Stimulated activated CD8-positive, alpha-beta memory T cell treated with anti-CD3 and anti-CD28 coated beads, Interleukin-15, amount 100 ng/mL, for 24 hours (primary cell): ENCODE data around the gene MGAT5.

Source experiments
- DNase-seq: peaks from one replicate; pipeline ENCODE4 v3.0.0-alpha.2; 2020; ENCODE audit warnings: low read depth

MGAT5 gene

GRCh38 chr2:134421556-134422328 is 167.9 kb downstream of the MGAT5 start:
- DNase-seq: no peak

- no peak for DNase-seq
These were observed 172.0 kb downstream of the MGAT5 start for GRCh38 chr2:134425724-134426496.

- no peak for DNase-seq
These were observed 172.8 kb downstream of the MGAT5 start for GRCh38 chr2:134426721-134427120.

GRCh38 chr2:134429886-134430285 is 176.0 kb downstream of the MGAT5 start:
- no peak for DNase-seq

GRCh38 chr2:134431838-134432434 is 178.1 kb downstream of the MGAT5 start:
- DNase-seq: no peak

- no peak for DNase-seq
These were observed 178.6 kb downstream of the MGAT5 start for GRCh38 chr2:134432435-134432883.

GRCh38 chr2:134433469-134433868 is 179.6 kb downstream of the MGAT5 start:
- no peak for DNase-seq

GRCh38 chr2:134433979-134434378 is 180.1 kb downstream of the MGAT5 start:
- no peak for DNase-seq

- no peak for DNase-seq
These were observed 181.6 kb downstream of the MGAT5 start for GRCh38 chr2:134435505-134435904.

- DNase-seq: no peak
These were observed 182.1 kb downstream of the MGAT5 start for GRCh38 chr2:134435936-134436335.

- DNase-seq: no peak
These were observed 182.8 kb downstream of the MGAT5 start for GRCh38 chr2:134436706-134437105.

GRCh38 chr2:134438371-134438770 is 184.5 kb downstream of the MGAT5 start:
- no peak for DNase-seq

- DNase-seq: no peak
These were observed 186.6 kb downstream of the MGAT5 start for GRCh38 chr2:134440336-134440909.

- no peak for DNase-seq
These were observed 187.4 kb downstream of the MGAT5 start for GRCh38 chr2:134441153-134441863.

GRCh38 chr2:134443814-134444480 is 190.1 kb downstream of the MGAT5 start:
- DNase-seq: no peak

GRCh38 chr2:134445116-134445515 is 191.2 kb downstream of the MGAT5 start:
- DNase-seq: no peak

- no peak for DNase-seq
These were observed 192.1 kb downstream of the MGAT5 start for GRCh38 chr2:134445985-134446382.

- DNase-seq: no peak
These were observed 192.6 kb downstream of the MGAT5 start for GRCh38 chr2:134446383-134447017.

- DNase-seq: no peak
These were observed 193.8 kb downstream of the MGAT5 start for GRCh38 chr2:134447669-134448068.

- DNase-seq: no peak
These were observed 194.8 kb downstream of the MGAT5 start for GRCh38 chr2:134448650-134449049.

GRCh38 chr2:134449157-134449556 is 195.3 kb downstream of the MGAT5 start:
- no peak for DNase-seq
